Globus pallidus (tissue), 1 donor: ENCODE data around the gene TAF10.

Source experiments
- DNase-seq: peaks from one replicate; pipeline ENCODE4 v3.0.0-alpha.2; 2015; ENCODE audit warnings: low spot score

TAF10 gene

GRCh38 chr11:6576471-6577373 lies 35.3 kb downstream of the TAF10 start:
- peak; percentile 97 for DNase-seq

GRCh38 chr11:6574816-6575715 lies 37.0 kb downstream of the TAF10 start:
- no peak for DNase-seq

- no peak for DNase-seq
Observed at GRCh38 chr11:6572215-6572614, 39.8 kb downstream of the TAF10 start.

- no peak for DNase-seq
Observed at GRCh38 chr11:6571434-6572008, 40.5 kb downstream of the TAF10 start.

GRCh38 chr11:6570691-6571427 lies 41.2 kb downstream of the TAF10 start:
- no peak for DNase-seq

GRCh38 chr11:6569706-6570105 lies 42.3 kb downstream of the TAF10 start:
- DNase-seq = no peak

GRCh38 chr11:6568191-6568918 lies 43.7 kb downstream of the TAF10 start:
- no peak for DNase-seq

GRCh38 chr11:6567371-6567745 lies 44.7 kb downstream of the TAF10 start:
- no peak for DNase-seq

GRCh38 chr11:6566704-6567370 lies 45.2 kb downstream of the TAF10 start:
- no peak for DNase-seq

- no peak for DNase-seq
Observed at GRCh38 chr11:6565988-6566703, 45.9 kb downstream of the TAF10 start.

- DNase-seq = no peak
Observed at GRCh38 chr11:6565325-6565724, 46.7 kb downstream of the TAF10 start.

- DNase-seq = no peak
Observed at GRCh38 chr11:6563667-6564066, 48.3 kb downstream of the TAF10 start.

- no peak for DNase-seq
Observed at GRCh38 chr11:6563121-6563619, 48.8 kb downstream of the TAF10 start.

- DNase-seq = no peak
Observed at GRCh38 chr11:6561288-6561687, 50.7 kb downstream of the TAF10 start.
